ENCODE results near the gene TNFSF10. TPM values are rescaled to one million over a fixed set of nuclear protein-coding genes. Genes with fewer than 3 reads are reported as not detected.
"Not testable (repeated sequence)": the region's sequence is repeated elsewhere in the genome, so short reads cannot be mapped to it uniquely, and the experiment has no call there.

TNFSF10 gene
- total and polyA plus RNA-seq, 10 of the 15 experiments (the other 5 are each of a cell fraction or from before 2014, with no cell fraction given), result 2.1 to 12.3 (median 4.4) TPM

GRCh38 chr3:172568701-172569100 lies 45.5 kb upstream of the TNFSF10 start (continued):
- TF ChIP-seq E4F1 (IDR thresholded peaks at IDR 0.05; ENCODE audit: borderline replicate concordance, partially characterized antibody) (no peak), ZBTB33 (IDR thresholded peaks at IDR 0.05) (no peak), CEBPB (IDR thresholded peaks at IDR 0.05; ENCODE audit: borderline replicate concordance in 1 of 2, low read depth in 2 of 2, low read length in 2 of 2) (no peak)

GRCh38 chr3:172566785-172567184 lies 43.6 kb upstream of the TNFSF10 start:
- H4K20me1 ChIP-seq (ENCODE audit: control insufficient read depth, insufficient read depth); H3K79me2 ChIP-seq (ENCODE audit: control insufficient read depth, insufficient read depth, low read length); CTCF ChIA-PET; DNase-seq (ENCODE audit: low read depth, low spot score); FAIRE-seq; RAD21 ChIA-PET (ENCODE audit: unreplicated experiment); POLR2A ChIA-PET; in situ Hi-C loops (cut with MboI); H3K4me3 ChIP-seq; H3K9ac ChIP-seq (ENCODE audit: control insufficient read depth, insufficient read depth, low read length); BruUV-seq (replicated peaks); H3K4me1 ChIP-seq (ENCODE audit: control insufficient read depth, insufficient read depth, low read length); H3K9me3 ChIP-seq (replicated peaks; ENCODE audit: control insufficient read depth, insufficient read depth, low read length); H3K27ac ChIP-seq (ENCODE audit: control insufficient read depth, insufficient read depth); H3K36me3 ChIP-seq (ENCODE audit: control insufficient read depth in 2 of 2, insufficient read depth in 2 of 2, low read length in 1 of 2); H3K4me2 ChIP-seq (ENCODE audit: control insufficient read depth, insufficient read depth); intact Hi-C loops (cut with micrococcal nuclease; ENCODE audit: unreplicated experiment); H2AFZ ChIP-seq (ENCODE audit: control insufficient read depth, low read depth, low read length); SMC1A ChIA-PET (ENCODE audit: uncharacterized antibody, unreplicated experiment); ATAC-seq; H3K27me3 ChIP-seq (replicated peaks in 1 of 2; ENCODE audit: control insufficient read depth in 2 of 2, insufficient read depth in 2 of 2, low read length in 1 of 2): not testable (repeated sequence)
- WGBS (ENCODE audit: insufficient coverage, insufficient replicate concordance, low lambda C conversion rate, missing lambda C conversion rate), result 95% methylated on average over 2 of the region's 2 CpGs

All from GM12878 (cell line).